ENCODE results near the gene RPAP3. TPM values are rescaled to one million over a fixed set of nuclear protein-coding genes. Genes with fewer than 3 reads are reported as not detected.
A peak's percentile ranks its signal among the peaks of the same experiment; 100 is the strongest.

RPAP3 gene
- total RNA-seq, 1 donor from 2014 or later: 24.4 TPM

DNA sequence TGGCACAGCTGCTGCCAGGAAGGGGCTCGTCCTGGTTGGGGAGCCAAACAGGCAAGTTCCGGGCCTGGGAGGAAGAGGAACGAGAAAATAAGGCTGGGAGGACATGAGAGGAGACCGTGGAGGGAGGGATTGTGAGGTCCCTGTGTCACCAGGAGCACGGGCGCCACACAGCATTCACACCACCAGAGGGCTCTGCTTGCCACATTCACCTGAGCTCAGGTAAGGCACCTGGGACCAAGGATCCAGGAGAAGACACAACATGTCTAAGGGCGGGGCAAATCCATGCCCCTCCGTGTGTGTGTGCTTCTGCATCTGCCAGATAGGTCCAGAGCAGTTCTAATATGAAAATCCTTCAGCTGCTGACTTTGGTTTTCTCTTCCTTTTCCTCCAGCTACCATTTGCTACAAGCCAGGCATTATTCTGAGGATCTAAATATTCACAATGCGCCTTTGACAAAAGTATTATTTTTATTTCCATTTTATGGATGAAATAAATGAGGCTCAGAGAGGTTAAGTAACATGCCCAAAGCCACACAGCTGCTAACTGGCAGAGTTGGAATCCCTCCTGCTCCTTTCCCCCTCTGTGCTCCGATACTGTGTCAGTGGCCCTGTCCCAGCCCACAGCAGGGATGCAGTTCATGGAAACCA is 38.3 kb upstream of the RPAP3 start:
- DNase-seq (ENCODE audit: missing footprints) (no peak), ATAC-seq (no peak)
- intact Hi-C loops (cut with DNase I): no loop called here

DNA sequence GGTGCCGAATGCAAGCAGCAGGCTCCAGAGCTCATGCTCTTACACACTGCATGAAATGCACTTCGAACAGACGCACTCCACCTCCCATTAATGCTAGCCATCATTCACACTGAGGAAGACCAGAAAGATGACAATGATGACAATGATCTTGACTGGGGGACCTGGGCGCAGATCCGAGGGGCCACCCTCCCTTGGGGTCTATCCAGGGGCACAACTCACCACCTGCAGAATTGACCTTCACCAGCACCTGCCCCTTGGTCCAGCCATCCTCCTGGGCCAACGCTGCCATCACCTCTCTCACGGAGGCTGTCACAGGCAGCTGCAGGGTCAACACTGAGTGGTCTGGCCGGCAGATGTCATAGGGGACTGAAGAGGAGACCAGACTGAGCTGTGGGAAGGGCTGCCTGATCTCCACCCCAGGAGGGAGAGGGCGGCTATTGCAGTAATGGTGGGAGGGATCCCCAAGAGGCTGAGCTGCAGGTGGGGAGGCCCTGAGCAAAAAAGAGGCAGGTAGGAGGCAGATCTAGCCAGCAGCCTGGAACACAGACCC is 37.6 kb upstream of the RPAP3 start:
- intact Hi-C loops (cut with DNase I): no loop called here
- DNase-seq (ENCODE audit: missing footprints): no peak
- ATAC-seq: no peak

DNA sequence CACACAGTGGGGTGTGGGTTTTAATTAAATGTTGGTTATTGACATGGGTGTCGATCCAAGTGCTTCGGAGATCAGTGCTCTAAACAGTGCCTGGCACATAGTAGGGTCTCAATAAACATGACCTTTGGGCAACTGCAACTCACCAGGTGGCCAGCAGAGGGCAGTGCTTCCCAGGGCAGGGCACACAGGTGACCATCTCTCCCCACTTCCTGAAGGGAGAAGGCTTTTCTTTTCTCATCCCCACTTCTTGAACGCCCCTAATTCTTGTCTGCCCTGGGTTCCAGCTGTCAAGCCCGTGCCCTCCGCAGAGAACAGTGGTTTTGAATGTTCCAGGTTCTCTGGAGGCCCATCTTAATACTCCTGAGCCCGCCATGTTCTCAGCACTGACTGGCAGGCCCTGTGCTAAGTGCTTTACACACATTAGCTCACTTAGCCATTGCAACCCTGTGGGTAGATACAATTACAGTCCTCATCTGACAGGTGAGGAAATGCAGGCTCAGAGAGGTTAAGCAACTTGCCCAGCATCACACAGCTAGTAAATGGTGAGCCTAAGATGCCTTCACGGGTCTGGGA is 36.5 kb upstream of the RPAP3 start:
- ATAC-seq: no peak
- intact Hi-C loops (cut with DNase I): no loop called here

DNA sequence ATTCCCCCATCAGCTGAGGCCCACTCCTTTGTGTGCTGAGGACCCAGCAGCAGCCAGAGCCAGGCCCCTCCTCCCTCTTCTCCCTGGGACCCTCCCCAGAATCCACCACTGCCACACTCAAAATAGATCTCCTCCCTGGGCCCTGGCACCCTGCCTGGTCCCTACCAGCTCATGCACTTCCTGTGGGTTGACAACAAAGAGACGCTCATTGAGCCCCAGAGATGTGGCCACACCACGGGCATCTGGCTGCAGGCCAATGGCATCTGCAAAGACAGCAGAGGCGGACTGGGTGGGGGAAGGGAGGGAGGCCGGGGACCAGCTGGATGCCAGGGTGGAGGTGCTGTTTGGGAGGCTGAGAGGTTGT is 35.5 kb upstream of the RPAP3 start:
- ATAC-seq: no peak
- peak; percentile 95 for DNase-seq (ENCODE audit: missing footprints)
- intact Hi-C loops (cut with DNase I): no loop called here

More for the DNA sequence above, 36.5 kb upstream of the RPAP3 start:
- no peak for DNase-seq (ENCODE audit: missing footprints)

DNA sequence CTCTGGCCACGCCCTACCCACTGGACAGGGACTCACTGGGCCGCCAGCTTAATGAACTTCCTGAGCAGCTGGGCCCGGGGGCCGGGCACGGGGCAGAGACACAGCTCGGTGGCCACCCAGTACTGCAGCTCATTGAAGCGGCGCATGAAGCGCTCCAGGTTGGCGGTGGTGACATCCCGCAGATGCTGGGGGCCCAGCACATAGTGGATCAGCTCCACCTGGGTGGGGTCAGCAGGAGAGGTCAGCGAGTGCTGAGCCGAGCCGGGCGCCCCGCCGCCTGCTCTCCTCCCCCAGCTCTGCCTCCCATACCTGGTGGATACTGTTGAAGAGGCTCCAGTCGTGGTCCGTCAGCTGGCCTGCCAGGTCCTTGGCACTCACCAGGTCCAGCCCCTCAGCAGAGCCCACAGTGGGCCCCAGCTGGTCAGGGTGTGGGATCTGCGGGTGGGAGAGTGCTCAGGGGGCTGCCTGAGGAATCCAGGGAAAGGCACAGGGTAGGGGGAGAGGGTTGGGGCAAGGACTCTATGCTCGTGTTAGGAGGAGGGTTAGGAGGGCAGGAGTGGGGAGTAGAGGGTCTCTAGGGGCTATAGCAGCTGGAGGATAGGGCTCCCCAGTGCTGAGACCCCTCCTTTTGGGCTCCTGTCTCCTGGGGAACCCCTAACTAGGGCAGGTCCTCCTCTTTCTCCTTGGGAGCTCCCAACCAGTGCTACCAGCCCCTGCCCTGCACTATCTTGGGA is 34.9 kb upstream of the RPAP3 start:
- intact Hi-C loops (cut with DNase I): no loop called here
- no peak for DNase-seq (ENCODE audit: missing footprints)
- ATAC-seq: no peak

DNA sequence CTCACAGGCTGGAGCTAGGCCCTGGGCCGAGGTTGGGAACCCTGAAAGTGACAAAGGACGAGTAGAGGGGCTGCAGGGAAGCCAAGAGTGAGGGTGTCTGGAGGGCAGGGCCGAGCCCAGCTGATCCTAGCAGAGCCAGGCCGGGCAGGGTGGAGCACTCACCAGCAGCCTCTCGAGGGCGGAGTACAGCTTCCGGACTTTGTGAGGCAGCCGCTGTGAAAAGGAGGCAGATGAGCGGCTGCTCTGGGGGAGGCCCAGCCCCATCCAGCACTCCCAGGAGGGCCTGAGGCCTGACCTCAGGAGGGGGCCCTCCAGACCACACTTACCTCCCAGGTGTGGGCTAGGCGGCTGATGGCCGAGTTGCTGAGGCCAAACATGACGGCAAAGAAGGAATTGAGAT is 34.1 kb upstream of the RPAP3 start:
- ATAC-seq: no peak

GRCh38 chr12:47739297-47739696 is 33.5 kb upstream of the RPAP3 start:
- no peak for DNase-seq (ENCODE audit: missing footprints)
- intact Hi-C loops (cut with DNase I): no loop called here
- ATAC-seq: no peak

More for the DNA sequence above, 34.1 kb upstream of the RPAP3 start:
- intact Hi-C loops (cut with DNase I): no loop called here
- peak; percentile 81 for DNase-seq (ENCODE audit: missing footprints)

- intact Hi-C loops (cut with DNase I): loop anchor here (1.0 to 2.0 kb wide), 2 partner anchors 15 to 21 kb away; no protein-coding TSS in a partner anchor
- no peak for ATAC-seq
- DNase-seq (ENCODE audit: missing footprints): no peak
Observed at GRCh38 chr12:47737936-47738594, 32.2 kb upstream of the RPAP3 start.

GRCh38 chr12:47736877-47737676 is 31.2 kb upstream of the RPAP3 start:
- peak; percentile 87 for ATAC-seq
- intact Hi-C loops (cut with DNase I): loop anchor here (1.0 to 2.0 kb wide), 2 partner anchors 16 to 20 kb away; no protein-coding TSS in a partner anchor
- peak; percentile 93 for DNase-seq (ENCODE audit: missing footprints)

GRCh38 chr12:47736216-47736615 is 30.4 kb upstream of the RPAP3 start:
- DNase-seq (ENCODE audit: missing footprints) (no peak), ATAC-seq (no peak)
- intact Hi-C loops (cut with DNase I): loop anchor here (2.0 kb wide), 1 partner anchor 19 kb away; no protein-coding TSS in a partner anchor

GRCh38 chr12:47735649-47736048 is 29.8 kb upstream of the RPAP3 start:
- ATAC-seq (no peak), DNase-seq (ENCODE audit: missing footprints) (no peak)
- intact Hi-C loops (cut with DNase I): loop anchor here (2.0 kb wide), 1 partner anchor 19 kb away; no protein-coding TSS in a partner anchor

DNA sequence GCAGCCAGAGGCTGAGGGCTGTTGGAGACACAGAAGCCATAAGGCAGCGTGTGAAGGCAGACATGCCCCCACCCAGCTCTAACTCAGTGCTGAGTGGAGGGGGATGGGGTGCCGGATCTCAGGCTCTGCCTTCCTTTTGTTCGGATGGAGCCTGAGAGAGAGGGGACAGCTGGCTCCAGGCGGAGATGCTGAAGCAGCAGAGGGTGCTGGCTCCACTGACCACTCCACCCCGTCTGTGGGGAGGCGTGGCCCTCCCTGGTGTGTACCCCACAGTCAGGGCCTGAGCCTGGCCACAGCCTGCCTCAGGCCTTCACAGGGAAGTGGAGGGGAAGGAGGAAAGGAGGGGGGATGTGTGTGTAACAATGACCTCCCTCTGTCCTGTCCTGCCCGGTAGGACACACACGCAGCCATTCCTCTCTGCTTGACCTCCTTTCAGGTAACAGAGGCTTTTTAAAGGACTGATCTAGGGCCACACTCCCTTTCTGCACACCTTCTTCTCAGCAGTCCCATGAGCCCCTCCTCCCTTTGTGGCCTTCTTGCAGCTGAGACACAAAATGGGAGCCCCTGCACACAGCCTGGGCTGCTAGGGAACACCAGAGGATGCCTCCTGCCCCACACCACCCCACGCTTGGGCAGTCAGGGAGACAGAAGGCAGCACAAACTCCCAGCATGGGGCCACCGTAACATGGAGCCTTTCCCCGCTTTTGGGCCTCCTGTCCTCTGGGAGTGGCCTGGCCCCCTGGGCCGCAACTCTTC is 29.1 kb upstream of the RPAP3 start:
- ATAC-seq (no peak), DNase-seq (ENCODE audit: missing footprints) (no peak)
- intact Hi-C loops (cut with DNase I): no loop called here

DNA sequence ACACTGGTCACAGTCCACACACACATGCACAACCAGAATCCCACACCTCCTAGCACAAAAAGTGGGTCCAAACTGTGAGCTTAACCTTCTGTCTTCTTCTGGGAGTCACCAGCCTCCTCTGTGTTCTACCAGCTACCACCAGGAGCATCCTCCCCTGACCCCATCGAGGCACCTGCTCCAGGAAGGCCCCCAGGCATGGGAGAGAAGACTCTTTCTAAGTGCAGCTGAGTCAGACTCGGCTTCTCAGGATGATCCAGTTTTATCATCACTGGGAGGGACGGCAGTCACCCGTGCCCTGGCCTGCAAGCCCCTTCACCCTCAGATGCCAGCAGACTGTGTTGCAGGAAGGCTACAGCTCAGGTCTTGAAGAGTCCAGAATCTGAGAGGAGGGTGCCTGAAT is 27.3 kb upstream of the RPAP3 start:
- intact Hi-C loops (cut with DNase I): no loop called here
- DNase-seq (ENCODE audit: missing footprints) (no peak), ATAC-seq (no peak)

- ATAC-seq: no peak
- DNase-seq (ENCODE audit: missing footprints): no peak
- intact Hi-C loops (cut with DNase I): no loop called here
Observed at GRCh38 chr12:47732504-47732903, 26.7 kb upstream of the RPAP3 start.

GRCh38 chr12:47731723-47732122 is 25.9 kb upstream of the RPAP3 start:
- no peak for DNase-seq (ENCODE audit: missing footprints)
- ATAC-seq: no peak
- intact Hi-C loops (cut with DNase I): no loop called here

DNA sequence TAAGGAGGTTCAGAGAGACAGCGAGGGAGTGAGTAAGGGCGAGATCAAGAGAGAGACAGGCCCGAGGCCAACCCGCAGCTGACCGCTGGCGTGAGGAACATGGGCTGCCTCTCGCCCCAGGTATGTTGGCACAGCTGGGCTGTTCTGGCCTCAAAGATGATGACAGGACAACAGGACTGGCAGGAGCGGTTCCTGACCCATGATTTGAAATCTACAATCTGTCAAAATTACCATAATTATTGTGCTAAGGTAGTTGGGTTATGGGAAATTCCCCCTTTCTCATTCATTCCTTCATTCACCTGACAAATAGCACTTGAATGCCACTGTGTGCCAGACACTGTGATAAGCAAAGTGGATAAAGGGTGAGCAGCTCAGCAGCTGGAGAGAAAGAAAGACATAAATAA is 24.5 kb upstream of the RPAP3 start:
- no peak for DNase-seq (ENCODE audit: missing footprints)
- no peak for ATAC-seq
- intact Hi-C loops (cut with DNase I): no loop called here

- intact Hi-C loops (cut with DNase I): no loop called here
- ATAC-seq (peak; percentile 15), DNase-seq (ENCODE audit: missing footprints) (no peak)
Observed at GRCh38 chr12:47729233-47729632, 23.4 kb upstream of the RPAP3 start.

- intact Hi-C loops (cut with DNase I): no loop called here
- no peak for DNase-seq (ENCODE audit: missing footprints)
- no peak for ATAC-seq
Observed at GRCh38 chr12:47725893-47726292, 20.1 kb upstream of the RPAP3 start.
